ENCODE data around the gene ZNF460. TPM values are rescaled to one million over a fixed set of nuclear protein-coding genes. Genes with fewer than 3 reads are reported as not detected.
A peak's percentile ranks its signal among the peaks of the same experiment; 100 is the strongest.

Gene ZNF460
- total RNA-seq (2016; rRNA removed; fragmentation: Illumina TruSeq; extraction: Trizol) (44.8 and 76.3 TPM in 2 replicates), polyA plus RNA-seq (2011; rRNA removed) (14.5 and 15.3 TPM in 2 replicates), polyA minus RNA-seq (2011; rRNA and poly(A)+ RNA removed; ENCODE audit: low replicate concordance) (113 and 142 TPM in 2 replicates), Bru-seq, nascent RNA (percentile 94 among the genes with signal in this experiment), BruChase-seq, experiment 1, labeled RNA remaining after a 6-hour chase (percentile 98 among the genes with signal in this experiment), BruChase-seq, experiment 2, labeled RNA remaining after a 2-hour chase (percentile 98 among the genes with signal in this experiment)
- 2.9 and 3.1 TPM in 2 replicates for total RNA-seq (2016; cell fraction: cytosol; rRNA removed; fragmentation: Illumina TruSeq; extraction: Trizol; ENCODE audit: low read depth)
- total RNA-seq (2016; cell fraction: insoluble cytoplasmic fraction; rRNA removed; fragmentation: Illumina TruSeq; extraction: Trizol) = 40.9 and 72.0 TPM in 2 replicates
- 9.8 and 11.2 TPM in 2 replicates for total RNA-seq (2016; cell fraction: membrane; rRNA removed; fragmentation: Illumina TruSeq; extraction: Trizol)
- 70.0 and 73.2 TPM in 2 replicates for total RNA-seq (2016; cell fraction: nucleus; rRNA removed; fragmentation: Illumina TruSeq; extraction: Trizol)
- 5.4 and 7.1 TPM in 2 replicates for polyA plus RNA-seq (2011; cell fraction: cytosol; rRNA removed)
- 22.5 and 28.5 TPM in 2 replicates for polyA plus RNA-seq (2011; cell fraction: nucleus; rRNA removed)
- polyA plus RNA-seq (2012) = 1.7 and 1.8 TPM in 2 replicates
- polyA plus RNA-seq (2016; cell fraction: cytosol; fragmentation: Illumina TruSeq; extraction: Trizol; ENCODE audit: low read depth) = 0.02 TPM in 1 of 2 replicates, not detected in the other
- polyA plus RNA-seq (2016; cell fraction: insoluble cytoplasmic fraction; fragmentation: Illumina TruSeq; extraction: Trizol; ENCODE audit: low read depth) = 1.0 and 1.3 TPM in 2 replicates
- 0.12 and 0.14 TPM in 2 replicates for polyA plus RNA-seq (2016; cell fraction: membrane; fragmentation: Illumina TruSeq; extraction: Trizol; ENCODE audit: low read depth)
- polyA plus RNA-seq (2016; cell fraction: nucleus; fragmentation: Illumina TruSeq; extraction: Trizol; ENCODE audit: insufficient read depth, low read depth) = 2.7 and 3.2 TPM in 2 replicates
- polyA minus RNA-seq (2011; cell fraction: cytosol; rRNA and poly(A)+ RNA removed) = 66.3 and 87.7 TPM in 2 replicates
- polyA minus RNA-seq (2011; cell fraction: nucleus; rRNA and poly(A)+ RNA removed) = 149 and 236 TPM in 2 replicates
- long read RNA-seq, experiment 1, partial matches to known transcripts = 0 of 1 reads
- long read RNA-seq, experiment 1, other reads (novel, unspliced or antisense) = 0 of 1 reads
- long read RNA-seq, experiment 2, partial matches to known transcripts = 0 of 2 reads
- long read RNA-seq, experiment 2, other reads (novel, unspliced or antisense) = 2 of 2 reads

DNA sequence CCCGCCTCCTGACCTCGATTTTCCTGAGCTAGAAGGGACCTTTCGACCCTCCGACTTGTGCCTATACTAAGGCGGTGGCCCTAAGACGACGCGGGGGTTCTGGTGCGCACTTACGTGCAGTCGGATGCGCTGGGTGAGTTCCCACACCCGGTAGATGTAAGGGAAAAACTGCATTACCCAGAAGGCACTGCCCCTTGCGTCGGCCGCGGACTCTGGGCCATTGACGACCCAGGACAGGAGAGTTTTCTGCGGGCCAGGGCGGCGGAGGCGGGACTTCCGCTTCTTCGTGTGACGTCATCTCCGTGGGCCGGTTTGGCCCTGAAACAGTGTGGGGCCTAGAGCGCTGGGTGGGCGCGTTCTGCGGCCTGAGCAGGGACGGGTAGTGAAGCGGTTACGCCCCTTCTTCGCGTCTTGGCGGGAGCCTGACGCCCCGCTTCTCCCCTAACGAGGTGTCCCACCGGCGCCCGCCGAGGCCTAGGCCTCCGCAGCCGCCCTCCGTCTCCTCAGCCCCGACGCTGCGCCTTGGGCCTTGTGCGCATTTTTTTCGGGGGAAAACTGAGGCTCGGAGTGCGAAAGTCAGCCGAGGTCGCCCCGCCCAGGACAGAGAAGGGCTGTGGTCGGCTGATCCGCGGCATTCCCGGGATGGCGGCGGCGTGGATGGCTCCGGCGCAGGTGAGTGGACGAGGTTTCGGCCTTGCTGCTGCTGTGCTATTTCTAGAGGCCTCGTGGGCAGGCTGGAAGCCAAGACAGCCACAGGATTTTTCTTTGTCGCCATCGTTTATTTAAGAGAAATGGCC lies at the start of gene ZNF460:
Gene ZNF460, plus strand, starts transcription at position 321 of the 797 bp plus-strand sequence. Its CDS starts 322 bp downstream, at position 643.
- in situ Hi-C loops (cut with HindIII; ENCODE audit: extremely low pct_ligation_motif_present, low pct_unique_long_range_greater_than_20kb) (loop anchor here (5.0 kb wide), 1 partner anchor 38 kb away; the partner anchor contains the start of gene ZNF805), intact Hi-C loops (cut with micrococcal nuclease; ENCODE audit: unreplicated experiment) (loop anchor here (1.0 to 2.0 kb wide), 2 partner anchors 40 to 82 kb away; partner anchors contain the start of genes TRAPPC2B, ZNF547 and ZNF805)
- H3K27me3 ChIP-seq (ENCODE audit: control insufficient read depth in 1 of 2, insufficient read depth in 2 of 2, low read length in 2 of 2) = no peaks in the 10 kb centered on the region; a peak in 1 of 5 replicates
- BruUV-seq (replicated peaks) = TSS peak; percentile 77
- POLR2A ChIA-PET = no interaction called here
- H3K27ac ChIP-seq (ENCODE audit: extremely low read length, insufficient read depth, low read length) = peak within 1 kb of the TSS; percentile 98
- H3K9me3 ChIP-seq (ENCODE audit: low read length) = no peaks in the 10 kb centered on the region
- peaks cover 10 to 16% of the 10 kb centered on the region in 2 experiments; a peak in 4 of 5 replicates for H3K36me3 ChIP-seq (replicated peaks in 1 of 2; ENCODE audit: control insufficient read depth in 1 of 2, insufficient read depth in 2 of 2, low read length in 2 of 2)
- DNase-seq (ENCODE audit: low spot score) (peak; percentile 94), FAIRE-seq (no peak), ATAC-seq (peak; percentile 96)
- 0% methylated on average over 3 of the region's 71 CpGs for WGBS (ENCODE audit: low lambda C conversion rate)
- peak within 1 kb of the TSS; percentile 92 for H3K4me2 ChIP-seq (ENCODE audit: low read depth, low read length)
- H3K4me3 ChIP-seq (replicated peaks in 1 of 3; ENCODE audit: insufficient read depth in 1 of 3, low read depth in 2 of 3, low read length in 3 of 3) = peak within 1 kb of the TSS; percentile 79 to 95 (median 87)
- peaks cover 50% of the 10 kb centered on the region for H3K79me2 ChIP-seq (ENCODE audit: insufficient read depth, low read length)
- CTCF ChIA-PET (ENCODE audit: low intra/inter-chr PET ratio, low total read pairs) = no interaction called here
- peaks cover 61% of the 10 kb centered on the region for H3K4me1 ChIP-seq (ENCODE audit: insufficient read depth, low read length)
- H4K20me1 ChIP-seq (ENCODE audit: insufficient read depth, low read length) = peaks cover 23% of the 10 kb centered on the region
- H2AFZ ChIP-seq (ENCODE audit: low read length) = no peak within 1 kb of the TSS
- H3K9ac ChIP-seq (ENCODE audit: insufficient read depth, low read depth, low read length) = peak within 1 kb of the TSS; percentile 100
- TF ChIP-seq PCBP2 (optimal IDR thresholded peaks at IDR 0.05; ENCODE audit: low read depth, low read length, poor library complexity, severe bottlenecking) (no peak), KDM2A (CRISPR knock-in tag; IDR thresholded peaks at IDR 0.05; ENCODE audit: borderline replicate concordance, low read depth) (0 out of 2 replicates have a peak, but pooled peaks have one; percentile 63), REXO4 (CRISPR knock-in tag; IDR thresholded peaks at IDR 0.05; ENCODE audit: borderline replicate concordance) (no peak), SP2 (CRISPR knock-in tag; IDR thresholded peaks at IDR 0.05) (peak; percentile 96)
- TF ChIP-seq, protein P1, sequence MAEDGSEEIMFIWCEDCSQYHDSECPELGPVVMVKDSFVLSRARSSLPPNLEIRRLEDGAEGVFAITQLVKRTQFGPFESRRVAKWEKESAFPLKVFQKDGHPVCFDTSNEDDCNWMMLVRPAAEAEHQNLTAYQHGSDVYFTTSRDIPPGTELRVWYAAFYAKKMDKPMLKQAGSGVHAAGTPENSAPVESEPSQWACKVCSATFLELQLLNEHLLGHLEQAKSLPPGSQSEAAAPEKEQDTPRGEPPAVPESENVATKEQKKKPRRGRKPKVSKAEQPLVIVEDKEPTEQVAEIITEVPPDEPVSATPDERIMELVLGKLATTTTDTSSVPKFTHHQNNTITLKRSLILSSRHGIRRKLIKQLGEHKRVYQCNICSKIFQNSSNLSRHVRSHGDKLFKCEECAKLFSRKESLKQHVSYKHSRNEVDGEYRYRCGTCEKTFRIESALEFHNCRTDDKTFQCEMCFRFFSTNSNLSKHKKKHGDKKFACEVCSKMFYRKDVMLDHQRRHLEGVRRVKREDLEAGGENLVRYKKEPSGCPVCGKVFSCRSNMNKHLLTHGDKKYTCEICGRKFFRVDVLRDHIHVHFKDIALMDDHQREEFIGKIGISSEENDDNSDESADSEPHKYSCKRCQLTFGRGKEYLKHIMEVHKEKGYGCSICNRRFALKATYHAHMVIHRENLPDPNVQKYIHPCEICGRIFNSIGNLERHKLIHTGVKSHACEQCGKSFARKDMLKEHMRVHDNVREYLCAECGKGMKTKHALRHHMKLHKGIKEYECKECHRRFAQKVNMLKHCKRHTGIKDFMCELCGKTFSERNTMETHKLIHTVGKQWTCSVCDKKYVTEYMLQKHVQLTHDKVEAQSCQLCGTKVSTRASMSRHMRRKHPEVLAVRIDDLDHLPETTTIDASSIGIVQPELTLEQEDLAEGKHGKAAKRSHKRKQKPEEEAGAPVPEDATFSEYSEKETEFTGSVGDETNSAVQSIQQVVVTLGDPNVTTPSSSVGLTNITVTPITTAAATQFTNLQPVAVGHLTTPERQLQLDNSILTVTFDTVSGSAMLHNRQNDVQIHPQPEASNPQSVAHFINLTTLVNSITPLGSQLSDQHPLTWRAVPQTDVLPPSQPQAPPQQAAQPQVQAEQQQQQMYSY (CRISPR knock-in tag; IDR thresholded peaks at IDR 0.05) = peak; percentile 9; the same call in 1 of the 2 replicates
- TF ChIP-seq, protein P2, sequence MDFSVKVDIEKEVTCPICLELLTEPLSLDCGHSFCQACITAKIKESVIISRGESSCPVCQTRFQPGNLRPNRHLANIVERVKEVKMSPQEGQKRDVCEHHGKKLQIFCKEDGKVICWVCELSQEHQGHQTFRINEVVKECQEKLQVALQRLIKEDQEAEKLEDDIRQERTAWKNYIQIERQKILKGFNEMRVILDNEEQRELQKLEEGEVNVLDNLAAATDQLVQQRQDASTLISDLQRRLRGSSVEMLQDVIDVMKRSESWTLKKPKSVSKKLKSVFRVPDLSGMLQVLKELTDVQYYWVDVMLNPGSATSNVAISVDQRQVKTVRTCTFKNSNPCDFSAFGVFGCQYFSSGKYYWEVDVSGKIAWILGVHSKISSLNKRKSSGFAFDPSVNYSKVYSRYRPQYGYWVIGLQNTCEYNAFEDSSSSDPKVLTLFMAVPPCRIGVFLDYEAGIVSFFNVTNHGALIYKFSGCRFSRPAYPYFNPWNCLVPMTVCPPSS (IDR thresholded peaks at IDR 0.05) = no peak
